HG02798 (cell line): Measurements from ENCODE around the gene MAGEA9B.
"Not testable (repeated sequence)": the region's sequence is repeated elsewhere in the genome, so short reads cannot be mapped to it uniquely, and the experiment has no call there.

ENCODE experiments used
- ATAC-seq: cut with Tn5 transposase; IDR thresholded peaks from one replicate; pipeline ENCODE4 v1.9.1; 2021; ENCODE audit warnings: mild to moderate bottlenecking; ENCODE audit not compliant: unreplicated experiment, poor library complexity

The MAGEA9B gene

GRCh38 chrX:149573456-149573855 lies 13.8 kb downstream of the MAGEA9B start:
- peak; percentile 100 for ATAC-seq

GRCh38 chrX:149572743-149573142 lies 14.5 kb downstream of the MAGEA9B start:
- no peak for ATAC-seq

- ATAC-seq = no peak
These were observed 15.5 kb downstream of the MAGEA9B start for GRCh38 chrX:149571770-149572169.

- ATAC-seq = no peak
These were observed 16.6 kb downstream of the MAGEA9B start for GRCh38 chrX:149570668-149571067.

- ATAC-seq = no peak
These were observed 17.5 kb downstream of the MAGEA9B start for GRCh38 chrX:149569770-149570169.

GRCh38 chrX:149568701-149569296 lies 18.5 kb downstream of the MAGEA9B start:
- no peak for ATAC-seq

GRCh38 chrX:149567621-149568417 lies 19.4 kb downstream of the MAGEA9B start:
- no peak for ATAC-seq

- ATAC-seq = no peak
These were observed 23.9 kb downstream of the MAGEA9B start for GRCh38 chrX:149563359-149563758.

GRCh38 chrX:149555251-149555650 lies 32.0 kb downstream of the MAGEA9B start:
- not testable (repeated sequence) for ATAC-seq

GRCh38 chrX:149551939-149552248 lies 35.4 kb downstream of the MAGEA9B start:
- not testable (repeated sequence) for ATAC-seq

- ATAC-seq = not testable (repeated sequence)
These were observed 35.9 kb downstream of the MAGEA9B start for GRCh38 chrX:149551245-149551938.

GRCh38 chrX:149550454-149550853 lies 36.8 kb downstream of the MAGEA9B start:
- ATAC-seq = not testable (repeated sequence)

- not testable (repeated sequence) for ATAC-seq
These were observed 37.6 kb downstream of the MAGEA9B start, which contains the start of gene HSFX3 for GRCh38 chrX:149549701-149550100. Gene HSFX3, minus strand, starts transcription at chrX:149549924. Its CDS starts 72 bp downstream, at chrX:149549852.

- not testable (repeated sequence) for ATAC-seq
These were observed 39.5 kb downstream of the MAGEA9B start for GRCh38 chrX:149547782-149548181.

- ATAC-seq = not testable (repeated sequence)
These were observed 40.3 kb downstream of the MAGEA9B start for GRCh38 chrX:149546962-149547361.

- peak; percentile 39 for ATAC-seq
These were observed 41.4 kb downstream of the MAGEA9B start for GRCh38 chrX:149545545-149546543.

- ATAC-seq = no peak
These were observed 45.7 kb downstream of the MAGEA9B start for GRCh38 chrX:149541521-149542047.

GRCh38 chrX:149540621-149541520 lies 46.4 kb downstream of the MAGEA9B start, which contains the start of gene EOLA1:
Gene EOLA1, plus strand, starts transcription at chrX:149541012. Its CDS starts 4,619 bp downstream, at chrX:149545631.
- ATAC-seq = peak; percentile 76
